Fibroblast of lung (primary cell): ENCODE results near the gene SLC22A23. TPM values are rescaled to one million over a fixed set of nuclear protein-coding genes. Genes with fewer than 3 reads are reported as not detected.
A peak's percentile ranks its signal among the peaks of the same experiment; 100 is the strongest.

Experiments used
- DNase-seq, 2 donors: peaks; one replicate each; pipeline versions ENCODE4 v3.0.0 to v3.0.0-alpha.2; 2010; ENCODE audit warnings: low read depth in 2 of 2
- H2AFZ ChIP-seq: 2 replicates; pipeline ENCODE4 v1.5.1; 2012; ENCODE audit warnings: low read length, control low read depth, inconsistent platforms
- H3K27ac ChIP-seq: 2 replicates; pipeline ENCODE4 v1.5.1; 2011; ENCODE audit warnings: low read length, control low read depth; ENCODE audit not compliant: insufficient read depth
- H3K27me3 ChIP-seq: 2 replicates; pipeline ENCODE4 v1.5.1; 2011; ENCODE audit warnings: mild to moderate bottlenecking, low read length; ENCODE audit not compliant: control insufficient read depth, insufficient read depth
- H3K36me3 ChIP-seq: 2 replicates; pipeline ENCODE4 v1.5.1; 2011; ENCODE audit warnings: low read length; ENCODE audit not compliant: control insufficient read depth, insufficient read depth
- H3K4me1 ChIP-seq: 2 replicates; pipeline ENCODE4 v1.5.1; 2011; ENCODE audit warnings: low read length; ENCODE audit not compliant: control insufficient read depth, insufficient read depth; ENCODE audit errors: extremely low read depth
- H3K4me2 ChIP-seq: 2 replicates; pipeline ENCODE4 v1.5.1; 2011; ENCODE audit warnings: low read length, control low read depth; ENCODE audit not compliant: insufficient read depth; ENCODE audit errors: extremely low read depth
- H3K4me3 ChIP-seq, 4 experiments: fragments of 200-600 bp in 1 of 4; sonication (generic) in 1 of 4; replicated peaks in 1 of 4; 2 replicates each; pipeline ENCODE4 v1.5.1; 2011 to 2016; ENCODE audit warnings: low read length in 4 of 4, low read depth in 3 of 4, mild to moderate bottlenecking in 3 of 4, control low read depth in 2 of 4, inconsistent platforms in 1 of 4, mixed read lengths in 1 of 4; ENCODE audit not compliant: insufficient read depth in 1 of 4; ENCODE audit errors: control extremely low read depth in 1 of 4
- H3K79me2 ChIP-seq: 2 replicates; pipeline ENCODE4 v1.5.1; 2012; ENCODE audit warnings: mild to moderate bottlenecking, low read length, inconsistent platforms; ENCODE audit not compliant: control insufficient read depth, insufficient read depth
- H3K9ac ChIP-seq: 2 replicates; pipeline ENCODE4 v1.5.1; 2011; ENCODE audit warnings: mild to moderate bottlenecking, low read length, control low read depth; ENCODE audit not compliant: insufficient read depth
- H3K9me3 ChIP-seq: 2 replicates; pipeline ENCODE4 v1.5.1; 2012; ENCODE audit warnings: low read depth, low read length; ENCODE audit not compliant: control insufficient read depth, insufficient read depth
- H4K20me1 ChIP-seq: 2 replicates; pipeline ENCODE4 v1.5.1; 2011; ENCODE audit warnings: low read length; ENCODE audit not compliant: control insufficient read depth, insufficient read depth; ENCODE audit errors: extremely low read depth
- CTCF ChIP-seq, 2 donors: IDR thresholded peaks in 1 of 2; conservative IDR thresholded peaks in 1 of 2; 1 replicate in 1 of 2; 2 replicates in 1 of 2; pipeline ENCODE4 v1.5.1; 2011 to 2012; ENCODE audit warnings: low read length in 2 of 2, control low read depth in 1 of 2, inconsistent platforms in 1 of 2, low read depth in 1 of 2, mild to moderate bottlenecking in 1 of 2
- EZH2 ChIP-seq: IDR thresholded peaks from 2 replicates; pipeline ENCODE4 v1.5.1; 2012; ENCODE audit warnings: low read length, control low read depth, mild to moderate bottlenecking; ENCODE audit errors: missing control alignments
- polyA plus RNA-seq, 2 donors: library from polyadenylated mRNA; depleted of rRNA in 1 of 2; stranded (reverse) in 1 of 2; unstranded in 1 of 2; fragments of >200 nt; gene quantifications; 2 replicates each; pipeline ENCODE4 v1.2.1, GENCODE V29; 2011 to 2012; ENCODE audit warnings: missing spikeins in 1 of 2
- total RNA-seq: library from RNA; depleted of rRNA; stranded (reverse); fragments of >200 nt; gene quantifications from 2 replicates; pipeline ENCODE4 v1.2.1, GENCODE V29; 2014

Gene SLC22A23
- total and polyA plus RNA-seq, 2 donors (not counting 1 experiment from before 2014, with no cell fraction given), result 0.37 to 3.0 TPM

DNA sequence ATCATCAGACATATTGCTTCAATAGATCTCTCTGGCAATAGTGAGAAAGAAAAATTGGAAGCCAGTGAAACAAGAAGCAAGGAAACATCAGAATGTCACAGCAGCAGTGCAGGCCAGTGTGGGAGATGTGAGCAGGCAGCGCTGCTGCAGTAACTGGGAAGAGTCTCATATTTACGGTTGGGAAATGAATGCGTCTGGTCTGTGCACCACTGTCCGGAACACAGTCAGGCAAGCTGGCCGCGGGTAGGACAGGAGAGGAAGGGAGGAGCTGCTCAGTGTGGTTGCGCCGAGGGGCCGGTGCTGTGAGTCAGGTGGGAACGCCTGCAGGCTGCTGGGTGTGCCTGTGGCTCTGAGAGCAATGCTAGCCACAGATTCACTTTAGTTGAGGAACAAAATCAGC is 204.5 kb downstream of the SLC22A23 start:
- TF ChIP-seq EZH2, result no peak
- TF ChIP-seq CTCF (conservative IDR thresholded peaks at IDR 0.05 in 1 of 2, IDR thresholded peaks at IDR 0.05 in 1 of 2; ENCODE audit: low read depth in 1 of 2, low read length in 2 of 2), result no peak
- DNase-seq, result no peak
- Histone ChIP-seq H4K20me1 (no peaks in the 10 kb centered on the region), H3K4me3 (no peak overlapping the region), H3K9me3 (no peaks in the 10 kb centered on the region), H3K79me2 (no peaks in the 10 kb centered on the region), H3K27ac (no peak overlapping the region), H3K36me3 (no peaks in the 10 kb centered on the region), H3K9ac (no peak overlapping the region), H3K4me1 (peaks cover 9% of the 10 kb centered on the region), H3K4me2 (no peak overlapping the region), H3K27me3 (peaks cover 11% of the 10 kb centered on the region), H2AFZ (no peak overlapping the region)

DNA sequence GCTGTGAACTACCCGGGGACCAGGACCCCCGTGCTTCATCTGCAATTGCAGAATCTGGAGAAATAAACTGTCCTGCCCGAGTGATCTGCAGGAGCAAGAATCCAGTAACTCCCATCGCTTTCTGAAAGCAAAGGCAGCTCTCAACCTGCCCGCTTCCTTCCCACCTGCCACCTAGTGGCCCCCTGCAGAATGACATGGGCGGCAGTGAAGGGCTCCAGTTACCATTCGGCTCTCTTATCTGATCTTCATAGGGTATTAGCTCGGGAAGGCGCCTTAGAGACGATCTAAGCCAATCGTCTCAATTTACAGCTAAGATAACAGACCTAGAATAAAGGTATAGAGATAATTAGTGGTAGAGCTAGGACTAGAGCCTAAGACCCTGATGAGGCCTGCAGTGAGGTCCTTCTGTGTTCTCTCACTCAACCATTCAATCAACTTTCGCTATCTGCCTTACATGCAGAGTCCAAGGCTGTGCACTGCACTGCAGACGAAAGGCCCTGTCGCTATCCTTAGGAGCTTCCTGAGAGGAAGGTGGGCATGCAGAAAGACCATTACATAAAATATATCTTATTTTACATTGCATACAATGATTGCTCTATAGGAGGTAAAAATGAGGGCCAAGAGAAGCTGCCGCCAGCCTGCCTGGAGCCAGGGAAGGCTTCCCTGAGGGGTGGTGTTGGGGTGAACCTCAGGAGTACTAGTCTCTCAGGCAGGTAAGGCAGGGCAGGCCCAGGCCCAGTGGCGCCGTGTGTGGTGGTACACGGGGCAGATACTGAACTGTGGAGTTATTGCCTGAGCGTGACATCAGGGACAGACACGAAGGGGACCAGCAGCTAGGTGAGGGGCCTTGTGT is 205.2 kb downstream of the SLC22A23 start:
- peaks cover 4% of the 10 kb centered on the region for H3K27me3 ChIP-seq
- peak overlapping the region; percentile 39 for H2AFZ ChIP-seq
- H3K9ac ChIP-seq, result no peak overlapping the region
- no peak overlapping the region for H3K4me3 ChIP-seq
- no peaks in the 10 kb centered on the region for H3K36me3 ChIP-seq
- TF ChIP-seq EZH2 (no peak), CTCF (conservative IDR thresholded peaks at IDR 0.05 in 1 of 2, IDR thresholded peaks at IDR 0.05 in 1 of 2; ENCODE audit: low read depth in 1 of 2, low read length in 2 of 2) (peak; percentile 98 to 99)
- peak overlapping the region; percentile 35 for H3K4me2 ChIP-seq
- no peaks in the 10 kb centered on the region for H3K9me3 ChIP-seq
- no peaks in the 10 kb centered on the region for H4K20me1 ChIP-seq
- no peak overlapping the region for H3K27ac ChIP-seq
- H3K79me2 ChIP-seq, result no peaks in the 10 kb centered on the region
- DNase-seq, result peak; percentile 71 to 83
- peaks cover 11% of the 10 kb centered on the region for H3K4me1 ChIP-seq

GRCh38 chr6:3250231-3250675 is 206.6 kb downstream of the SLC22A23 start:
- H3K4me1 ChIP-seq, result peaks cover 11% of the 10 kb centered on the region
- H2AFZ ChIP-seq, result no peak overlapping the region
- H3K9ac ChIP-seq, result no peak overlapping the region
- H3K4me3 ChIP-seq, result no peak overlapping the region
- peak in 1 of 2 donors; percentile 46 for DNase-seq
- no peak overlapping the region for H3K4me2 ChIP-seq
- H3K27me3 ChIP-seq, result peaks cover 4% of the 10 kb centered on the region
- no peaks in the 10 kb centered on the region for H3K9me3 ChIP-seq
- no peaks in the 10 kb centered on the region for H3K36me3 ChIP-seq
- H3K27ac ChIP-seq, result no peak overlapping the region
- no peak for TF ChIP-seq CTCF (conservative IDR thresholded peaks at IDR 0.05 in 1 of 2, IDR thresholded peaks at IDR 0.05 in 1 of 2; ENCODE audit: low read depth in 1 of 2, low read length in 2 of 2)
- no peak for TF ChIP-seq EZH2
- no peaks in the 10 kb centered on the region for H3K79me2 ChIP-seq
- H4K20me1 ChIP-seq, result no peaks in the 10 kb centered on the region
